HG03139 (cell line): ENCODE measurements around the gene BCL2A1.
A peak's percentile ranks its signal among the peaks of the same experiment; 100 is the strongest.
"Not testable (repeated sequence)": the region's sequence is repeated elsewhere in the genome, so short reads cannot be mapped to it uniquely, and the experiment has no call there.

Source experiments
- ATAC-seq: cut with Tn5 transposase; IDR thresholded peaks from one replicate; pipeline ENCODE4 v1.9.1; 2021; ENCODE audit not compliant: unreplicated experiment

BCL2A1 gene

GRCh38 chr15:79926116-79926515, 44.9 kb downstream of the BCL2A1 start:
- not testable (repeated sequence) for ATAC-seq

- ATAC-seq = no peak
Measured at GRCh38 chr15:79924379-79924778, 46.6 kb downstream of the BCL2A1 start.

GRCh38 chr15:79923515-79924169, 47.4 kb downstream of the BCL2A1 start:
- ATAC-seq = peak; percentile 98

GRCh38 chr15:79923079-79923514, 47.9 kb downstream of the BCL2A1 start:
- peak; percentile 29 for ATAC-seq

- ATAC-seq = no peak
Measured at GRCh38 chr15:79922512-79923078, 48.4 kb downstream of the BCL2A1 start.

DNA sequence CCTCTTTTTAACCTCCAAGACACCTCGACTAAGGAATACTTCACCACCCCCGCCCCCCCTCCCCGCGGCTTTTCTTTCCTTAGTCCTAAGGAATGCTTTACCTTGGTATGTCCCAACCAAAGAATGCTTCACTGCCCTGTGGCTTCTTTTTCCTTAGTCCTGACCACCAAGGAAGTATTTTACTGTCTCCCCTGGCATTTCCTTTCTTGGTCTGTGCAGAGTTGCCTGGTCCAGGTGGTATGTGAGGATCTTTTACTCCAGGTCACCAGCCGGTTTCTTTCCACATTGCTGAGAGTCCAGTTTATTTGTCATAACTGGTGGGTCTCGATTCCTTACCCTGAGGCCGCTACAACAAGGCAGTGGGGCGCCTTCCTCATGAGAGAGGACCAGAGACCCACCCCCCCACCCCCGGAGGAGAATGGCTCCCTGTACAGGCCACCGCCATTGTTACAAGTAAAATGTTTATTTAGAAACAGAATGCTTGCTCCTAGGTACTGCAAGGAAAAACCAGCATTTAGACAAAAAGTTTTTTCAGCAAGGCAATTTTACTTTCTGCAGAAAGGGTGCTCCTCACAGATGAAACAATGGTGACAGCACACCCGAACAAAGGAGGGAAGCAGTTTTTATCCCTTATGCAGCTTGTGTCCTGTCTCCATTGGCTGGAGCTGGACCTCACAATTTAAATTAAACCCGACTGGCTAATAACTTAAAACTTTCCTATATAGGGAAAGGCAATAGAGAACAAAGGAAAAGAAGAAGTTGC, 51.1 kb downstream of the BCL2A1 start:
- no peak for ATAC-seq

GRCh38 chr15:79919090-79919748, 51.8 kb downstream of the BCL2A1 start:
- ATAC-seq = no peak

DNA sequence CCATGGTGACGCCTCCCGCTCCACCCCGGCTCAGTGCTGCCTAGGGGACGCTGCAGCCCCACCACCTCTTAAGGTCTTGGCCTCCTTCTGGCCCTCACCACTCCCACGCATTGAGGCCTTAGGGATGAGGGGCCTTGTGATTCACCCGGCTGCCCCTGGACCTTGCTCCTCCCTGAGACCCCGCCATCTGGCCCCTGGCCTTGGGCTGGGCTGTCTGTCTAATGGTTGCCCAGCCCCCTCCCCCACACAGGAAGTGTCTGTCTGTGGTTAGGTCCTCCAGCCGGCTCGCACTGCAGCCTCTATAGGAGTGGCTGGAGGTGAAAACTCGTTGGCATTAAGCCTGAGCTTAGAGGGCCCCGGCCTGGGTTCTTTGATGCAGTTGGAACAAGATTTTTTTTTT, 52.7 kb downstream of the BCL2A1 start:
- ATAC-seq = no peak

- ATAC-seq = no peak
Measured at GRCh38 chr15:79916502-79917132, 54.4 kb downstream of the BCL2A1 start.

GRCh38 chr15:79915776-79916501, 55.1 kb downstream of the BCL2A1 start:
- ATAC-seq = not testable (repeated sequence)

DNA sequence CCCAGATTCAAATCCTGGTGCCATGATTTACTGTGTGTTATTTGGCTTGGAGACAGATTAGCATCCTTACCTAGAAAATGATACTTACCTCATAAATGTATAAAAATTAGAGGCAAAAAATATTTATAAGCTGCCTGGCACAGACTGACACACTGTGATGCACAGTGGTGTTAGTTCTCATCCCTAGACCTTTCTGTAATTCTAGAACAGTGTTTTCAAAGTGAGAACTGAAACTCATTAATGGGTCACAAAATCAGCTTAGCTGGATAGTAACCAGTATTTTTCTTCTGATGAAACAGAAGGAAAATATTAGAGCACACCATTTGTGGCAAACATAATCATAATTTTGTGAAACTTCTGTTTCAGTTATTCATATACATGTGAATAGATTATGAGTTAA, 56.3 kb downstream of the BCL2A1 start:
- ATAC-seq = no peak
